Stomach (tissue), 9 donors: ENCODE data around the gene PCP4L1. TPM values are rescaled to one million over a fixed set of nuclear protein-coding genes. Genes with fewer than 3 reads are reported as not detected.

Source experiments
- DNase-seq, 2 donors: peaks; one replicate each; pipeline versions ENCODE4 v3.0.0 to v3.0.0-alpha.2; 2013 to 2019
- H3K27ac ChIP-seq, 5 donors: fragments of 200-600 bp in 4 of 5; sonication (generic) in 4 of 5; one replicate each; pipeline ENCODE4 v1.5.1; 2013 to 2019; ENCODE audit warnings: mild to moderate bottlenecking in 1 of 5, moderate library complexity in 1 of 5
- H3K27me3 ChIP-seq, 3 donors: fragments of 200-600 bp; sonication (generic); one replicate each; pipeline ENCODE4 v1.5.1; 2017 to 2019; ENCODE audit warnings: mixed run types in 1 of 3
- H3K36me3 ChIP-seq, 4 donors: fragments of 200-600 bp; sonication (generic); 1 replicate in 3 of 4; 2 replicates in 1 of 4; pipeline ENCODE4 v1.5.1; 2016 to 2019
- H3K4me1 ChIP-seq, 4 donors: fragments of 200-600 bp; sonication (generic); one replicate each; pipeline ENCODE4 v1.5.1; 2016 to 2019
- H3K4me3 ChIP-seq, 4 donors: fragments of 200-600 bp; sonication (generic) in 3 of 4; one replicate each; pipeline ENCODE4 v1.5.1; 2016 to 2019; ENCODE audit warnings: mild to moderate bottlenecking in 1 of 4
- H3K9me3 ChIP-seq, 4 donors: fragments of 200-600 bp; sonication (generic); one replicate each; pipeline ENCODE4 v1.5.1; 2016 to 2019
- POLR2A ChIP-seq, 4 donors: fragments of 450-650 bp; IDR thresholded peaks; one replicate each; pipeline ENCODE4 v1.6.1; 2016; ENCODE audit warnings: antibody characterized with exemption in 4 of 4, control low read depth in 2 of 4, mild to moderate bottlenecking in 1 of 4, moderate library complexity in 1 of 4
- POLR2AphosphoS5 ChIP-seq, 3 donors: sonication (generic); formaldehyde crosslinking; IDR thresholded peaks; one replicate each; pipeline ENCODE4 v1.6.1; 2016; ENCODE audit warnings: antibody characterized with exemption in 3 of 3
- WGBS, 5 donors: extraction: QIAGEN DNeasy Blood & Tissue Kit in 3 of 5; methylation state at CpG; one replicate each; pipeline versions ENCODE4 v1.1.5 to v1.1.7; 2013 to 2018; 5-methylcytosine and 5-hydroxymethylcytosine counted together
- intact Hi-C: fragments of 100-400 bp; cut with DNase I; formaldehyde crosslinking; loops from one replicate; pipeline ENCODE4 v1.15.1; 2023; ENCODE audit warnings: low total_unique reads
- polyA plus RNA-seq, 3 donors: library from polyadenylated mRNA; stranded (reverse); fragments of 200-250 nt; gene quantifications; one replicate each; pipeline ENCODE4 v1.2.3, GENCODE V29; 2013
- total RNA-seq, 5 donors: library from RNA; depleted of rRNA; stranded (reverse); fragments of >200 nt; gene quantifications; one replicate each; pipeline versions ENCODE4 v1.1.0 to v1.2.3, GENCODE V29; 2014 to 2016
- donor health status: healthy with polysubstance abuse.
- donor health status: Bipolar disorder and iron deficiency.
- donor health status: healthy.

PCP4L1 gene
- total and polyA plus RNA-seq, 8 donors = 12.6 to 19.4 (median 17.6) TPM; not detected in 5

- no peak overlapping the region for H3K27ac ChIP-seq
- TF ChIP-seq POLR2A (IDR thresholded peaks at IDR 0.05) = no peak
- no peak for TF ChIP-seq POLR2AphosphoS5 (IDR thresholded peaks at IDR 0.05)
- intact Hi-C loops = no loop called here
- 93 to 97% (median 94%) methylated on average over 9 of the region's 9 CpGs for WGBS, 5 donors
- no peaks in the 10 kb centered on the region for H3K9me3 ChIP-seq
- H3K36me3 ChIP-seq = peaks cover 45 to 96% (median 93%) of the 10 kb centered on the region in 4 donors
- peaks cover 0 to 13% (median 3%) of the 10 kb centered on the region in 4 donors for H3K4me1 ChIP-seq
- no peaks in the 10 kb centered on the region for H3K27me3 ChIP-seq
- no peak for DNase-seq
- H3K4me3 ChIP-seq = no peak overlapping the region
Observed at GRCh38 chr1:161333166-161333565, 74.6 kb downstream of the PCP4L1 start.

Other genes with a start within 250 kb of the PCP4L1 start
- 100 to 1,000 TPM in 1 of 5 donors, 10 to 100 TPM in 3, 1 to 10 TPM in 1; 7.6 to 130 (median 20.9) TPM for gene F11R, start 237.6 kb upstream of the PCP4L1 start, total RNA-seq
- 10 to 100 TPM; 13.4 to 41.5 (median 29.2) TPM for gene F11R, start 237.6 kb upstream of the PCP4L1 start, polyA plus RNA-seq
- 100 to 1,000 TPM in 1 of 5 donors, 10 to 100 TPM in 3, not detected in 1; 13.2 to 112 (median 42.7) TPM for gene TSTD1, start 219.8 kb upstream of the PCP4L1 start, total RNA-seq
- gene TSTD1, start 219.8 kb upstream of the PCP4L1 start, polyA plus RNA-seq = 100 to 1,000 TPM; 117 to 186 (median 158) TPM
- gene USF1, start 212.8 kb upstream of the PCP4L1 start, total RNA-seq = 100 to 1,000 TPM in 1 of 5 donors, 10 to 100 TPM in 3, 1 to 10 TPM in 1; 7.2 to 566 (median 65.2) TPM
- 10 to 100 TPM; 48.0 to 73.1 (median 55.9) TPM for gene USF1, start 212.8 kb upstream of the PCP4L1 start, polyA plus RNA-seq
- gene ARHGAP30, start 188.9 kb upstream of the PCP4L1 start, total RNA-seq = 10 to 100 TPM in 3 of 5 donors, 1 to 10 TPM in 2; 2.6 to 28.6 (median 12.9) TPM
- gene ARHGAP30, start 188.9 kb upstream of the PCP4L1 start, polyA plus RNA-seq = 1 to 10 TPM; 2.8 to 5.5 (median 4.6) TPM
- gene NECTIN4, start 169.2 kb upstream of the PCP4L1 start, total RNA-seq = 10 to 100 TPM in 2 of 5 donors, 1 to 10 TPM in 3; 2.0 to 20.3 (median 7.0) TPM
- gene NECTIN4, start 169.2 kb upstream of the PCP4L1 start, polyA plus RNA-seq = 10 to 100 TPM in 1 of 3 donors, 1 to 10 TPM in 2; 1.7 to 14.2 (median 2.6) TPM
- 10 to 100 TPM in 1 of 5 donors, 1 to 10 TPM in 4; 1.3 to 41.4 (median 2.4) TPM for gene KLHDC9, start 160.4 kb upstream of the PCP4L1 start, total RNA-seq
- 1 to 10 TPM; 4.7 to 6.3 (median 5.3) TPM for gene KLHDC9, start 160.4 kb upstream of the PCP4L1 start, polyA plus RNA-seq
- 10 to 100 TPM in 3 of 5 donors, not detected in 2; 11.6 to 21.3 (median 19.3) TPM for gene PFDN2, start 140.7 kb upstream of the PCP4L1 start, total RNA-seq
- gene PFDN2, start 140.7 kb upstream of the PCP4L1 start, polyA plus RNA-seq = 100 to 1,000 TPM in 2 of 3 donors, 10 to 100 TPM in 1; 97.5 to 166 (median 122) TPM
- gene NIT1, start 140.6 kb upstream of the PCP4L1 start, total RNA-seq = 10 to 100 TPM in 4 of 5 donors, 1 to 10 TPM in 1; 8.8 to 77.9 (median 20.9) TPM
- 10 to 100 TPM; 20.0 to 34.2 (median 27.3) TPM for gene NIT1, start 140.6 kb upstream of the PCP4L1 start, polyA plus RNA-seq
- gene DEDD, start 126.1 kb upstream of the PCP4L1 start, total RNA-seq = 10 to 100 TPM in 3 of 5 donors, 1 to 10 TPM in 2; 2.3 to 35.9 (median 14.3) TPM
- gene DEDD, start 126.1 kb upstream of the PCP4L1 start, polyA plus RNA-seq = 10 to 100 TPM; 16.5 to 31.9 (median 18.6) TPM
- 10 to 100 TPM in 4 of 5 donors, not detected in 1; 21.9 to 95.1 (median 33.6) TPM for gene UFC1, start 104.8 kb upstream of the PCP4L1 start, total RNA-seq
- 100 to 1,000 TPM; 163 to 206 (median 203) TPM for gene UFC1, start 104.8 kb upstream of the PCP4L1 start, polyA plus RNA-seq
- gene USP21, start 99.2 kb upstream of the PCP4L1 start, total RNA-seq = 10 to 100 TPM; 13.6 to 35.3 (median 22.9) TPM
- 10 to 100 TPM; 16.2 to 23.2 (median 16.9) TPM for gene USP21, start 99.2 kb upstream of the PCP4L1 start, polyA plus RNA-seq
- 10 to 100 TPM in 4 of 5 donors, 1 to 10 TPM in 1; 9.5 to 52.7 (median 44.9) TPM for gene PPOX, start 92.3 kb upstream of the PCP4L1 start, total RNA-seq
- 10 to 100 TPM; 16.8 to 32.0 (median 31.6) TPM for gene PPOX, start 92.3 kb upstream of the PCP4L1 start, polyA plus RNA-seq
- 10 to 100 TPM; 12.2 to 25.8 (median 17.3) TPM for gene B4GALT3, start 81.2 kb upstream of the PCP4L1 start, total RNA-seq
- gene B4GALT3, start 81.2 kb upstream of the PCP4L1 start, polyA plus RNA-seq = 10 to 100 TPM; 17.5 to 21.7 (median 18.8) TPM
- gene ADAMTS4, start 59.7 kb upstream of the PCP4L1 start, total RNA-seq = 10 to 100 TPM in 2 of 5 donors, 1 to 10 TPM in 2, under 1 TPM in 1; 0.89 to 20.6 (median 2.8) TPM
- gene ADAMTS4, start 59.7 kb upstream of the PCP4L1 start, polyA plus RNA-seq = 1 to 10 TPM; 1.1 to 4.2 (median 1.4) TPM
- gene NDUFS2, start 56.4 kb upstream of the PCP4L1 start, total RNA-seq = 100 to 1,000 TPM in 2 of 5 donors, 10 to 100 TPM in 2, 1 to 10 TPM in 1; 9.9 to 165 (median 85.7) TPM
- gene NDUFS2, start 56.4 kb upstream of the PCP4L1 start, polyA plus RNA-seq = 10 to 100 TPM; 55.6 to 83.4 (median 81.9) TPM
- gene FCER1G, start 43.5 kb upstream of the PCP4L1 start, total RNA-seq = 10 to 100 TPM in 2 of 5 donors, 1 to 10 TPM in 2, not detected in 1; 1.4 to 27.0 (median 7.4) TPM
- 100 to 1,000 TPM in 1 of 3 donors, 10 to 100 TPM in 2; 35.4 to 101 (median 50.6) TPM for gene FCER1G, start 43.5 kb upstream of the PCP4L1 start, polyA plus RNA-seq
- 1 to 10 TPM in 1 of 5 donors, not detected in 4; 5.3 TPM for gene APOA2, start 35.1 kb upstream of the PCP4L1 start, total RNA-seq
- gene APOA2, start 35.1 kb upstream of the PCP4L1 start, polyA plus RNA-seq = not detected
- gene TOMM40L, start 32.7 kb upstream of the PCP4L1 start, total RNA-seq = 1 to 10 TPM in 4 of 5 donors, under 1 TPM in 1; 0.58 to 7.3 (median 5.8) TPM
- gene TOMM40L, start 32.7 kb upstream of the PCP4L1 start, polyA plus RNA-seq = 1 to 10 TPM; 7.9 to 9.9 (median 9.8) TPM
- under 1 TPM in 1 of 5 donors, not detected in 4; 0.55 TPM for gene NR1I3, start 20.5 kb upstream of the PCP4L1 start, total RNA-seq
- not detected for gene NR1I3, start 20.5 kb upstream of the PCP4L1 start, polyA plus RNA-seq
- gene MPZ, start 51.2 kb downstream of the PCP4L1 start, total RNA-seq = 10 to 100 TPM in 1 of 5 donors, 1 to 10 TPM in 1, not detected in 3; 1.3 to 15.1 TPM
- gene MPZ, start 51.2 kb downstream of the PCP4L1 start, polyA plus RNA-seq = 1 to 10 TPM; 1.4 to 2.8 (median 2.3) TPM
- gene SDHC, start 55.6 kb downstream of the PCP4L1 start, total RNA-seq = 100 to 1,000 TPM in 2 of 5 donors, 10 to 100 TPM in 3; 28.3 to 109 (median 83.1) TPM
- 100 to 1,000 TPM in 2 of 3 donors, 10 to 100 TPM in 1; 70.1 to 165 (median 152) TPM for gene SDHC, start 55.6 kb downstream of the PCP4L1 start, polyA plus RNA-seq
- gene CFAP126, start 109.1 kb downstream of the PCP4L1 start, total RNA-seq = not detected
- not detected for gene CFAP126, start 109.1 kb downstream of the PCP4L1 start, polyA plus RNA-seq
- 10 to 100 TPM in 3 of 5 donors, 1 to 10 TPM in 2; 2.0 to 91.0 (median 24.3) TPM for gene FCGR2A, start 246.7 kb downstream of the PCP4L1 start, total RNA-seq
- 10 to 100 TPM in 2 of 3 donors, 1 to 10 TPM in 1; 4.5 to 26.6 (median 12.2) TPM for gene FCGR2A, start 246.7 kb downstream of the PCP4L1 start, polyA plus RNA-seq